ENCODE data around the gene TEX261.
"Not testable (repeated sequence)": the region's sequence is repeated elsewhere in the genome, so short reads cannot be mapped to it uniquely, and the experiment has no call there.

Gene TEX261

DNA sequence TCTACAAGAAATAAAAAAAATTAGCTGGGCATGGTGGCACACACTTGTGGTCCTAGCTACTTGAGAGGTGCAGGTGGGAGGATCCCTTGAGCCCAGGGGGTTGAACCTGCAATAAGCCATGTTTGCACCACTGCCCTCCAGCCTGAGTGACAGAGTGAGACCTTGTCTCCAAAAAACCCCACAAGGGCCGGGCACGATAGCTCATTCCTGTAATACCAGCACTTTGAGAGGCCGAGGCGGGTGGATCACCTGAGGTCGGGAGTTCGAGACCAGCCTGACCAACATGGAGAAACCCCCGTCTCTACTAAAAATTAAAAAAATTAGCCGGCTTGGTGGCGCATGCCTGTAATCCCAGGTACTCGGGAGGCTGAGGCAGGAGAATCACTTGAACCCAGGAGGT, 5.3 kb upstream of the TEX261 start:
- DNase-seq (ENCODE audit: low spot score): not testable (repeated sequence)

DNA sequence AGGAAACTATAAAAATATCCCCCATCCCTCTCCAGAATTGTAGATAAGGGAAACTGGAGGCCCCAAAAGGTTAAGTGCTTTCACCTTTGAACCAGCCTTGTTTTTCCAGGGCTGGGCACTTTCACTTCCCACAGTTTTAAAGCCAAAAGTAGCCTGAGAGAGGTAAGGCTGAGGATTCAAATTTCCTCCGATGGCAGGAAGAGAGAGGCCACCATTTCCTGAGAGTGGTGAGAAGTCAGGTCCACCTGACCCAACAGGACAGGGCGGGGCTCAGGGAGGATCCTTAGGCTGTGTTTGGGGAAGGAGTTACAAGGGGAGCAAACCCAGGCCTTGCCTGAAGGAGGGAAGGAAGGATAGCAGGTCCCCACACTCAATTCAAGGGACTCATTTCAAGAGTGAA, 4.7 kb upstream of the TEX261 start:
- no peak for DNase-seq (ENCODE audit: low spot score)

- DNase-seq (ENCODE audit: low spot score): not testable (repeated sequence)
Measured at GRCh38 chr2:70998885-70999284, 4.2 kb upstream of the TEX261 start.

DNA sequence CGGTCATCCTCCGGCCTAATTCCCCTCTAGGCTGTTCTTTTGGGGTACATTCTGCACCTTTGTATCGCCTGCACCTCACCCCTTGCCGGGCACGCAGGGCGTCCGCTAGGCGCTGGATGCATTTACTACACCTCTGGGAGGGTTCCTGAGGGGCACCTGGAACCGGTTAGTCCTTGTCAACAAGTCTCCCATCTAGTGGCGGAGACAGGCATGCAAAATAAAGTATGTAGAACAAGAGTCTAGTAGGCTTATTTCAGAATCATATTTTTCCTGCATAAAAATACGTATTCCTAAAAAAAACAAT, 705 bp upstream of the TEX261 start:
- peak; percentile 66 for DNase-seq (ENCODE audit: low spot score)

DNA sequence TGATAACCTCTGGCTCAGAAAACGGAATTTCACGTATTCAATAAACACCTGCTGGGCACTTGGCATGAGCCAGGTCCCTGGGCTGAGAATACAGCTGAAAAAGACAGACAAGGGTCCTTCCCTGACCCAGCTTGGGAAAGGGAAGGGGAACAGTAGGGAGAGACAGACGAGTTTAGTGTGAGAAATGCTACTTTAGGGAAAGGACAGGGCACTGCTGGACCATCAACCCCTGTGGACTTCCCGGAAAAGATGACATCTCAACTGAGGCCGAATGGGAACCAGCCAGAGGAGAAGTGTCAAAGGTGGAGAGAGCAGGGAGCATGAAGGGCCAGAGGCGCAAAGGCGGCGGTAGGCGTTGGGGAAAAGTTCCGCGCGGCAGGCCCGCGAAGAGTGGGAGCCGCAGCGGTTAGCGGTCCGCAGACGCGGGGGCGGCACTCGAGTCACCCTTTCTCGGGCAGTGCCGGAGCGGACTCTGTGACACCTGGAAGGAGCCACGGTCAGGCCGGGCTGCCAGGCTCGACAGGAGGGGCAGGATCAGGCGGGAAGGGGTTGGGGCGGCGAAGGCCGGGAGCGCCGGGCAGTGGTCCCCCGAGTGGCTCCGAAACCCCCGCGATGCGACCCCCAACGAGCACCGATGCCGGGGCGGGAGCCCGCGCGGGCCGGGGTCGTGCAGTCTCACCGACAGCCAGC, 519 bp downstream of the TEX261 start:
- no peak for DNase-seq (ENCODE audit: low spot score)

DNA sequence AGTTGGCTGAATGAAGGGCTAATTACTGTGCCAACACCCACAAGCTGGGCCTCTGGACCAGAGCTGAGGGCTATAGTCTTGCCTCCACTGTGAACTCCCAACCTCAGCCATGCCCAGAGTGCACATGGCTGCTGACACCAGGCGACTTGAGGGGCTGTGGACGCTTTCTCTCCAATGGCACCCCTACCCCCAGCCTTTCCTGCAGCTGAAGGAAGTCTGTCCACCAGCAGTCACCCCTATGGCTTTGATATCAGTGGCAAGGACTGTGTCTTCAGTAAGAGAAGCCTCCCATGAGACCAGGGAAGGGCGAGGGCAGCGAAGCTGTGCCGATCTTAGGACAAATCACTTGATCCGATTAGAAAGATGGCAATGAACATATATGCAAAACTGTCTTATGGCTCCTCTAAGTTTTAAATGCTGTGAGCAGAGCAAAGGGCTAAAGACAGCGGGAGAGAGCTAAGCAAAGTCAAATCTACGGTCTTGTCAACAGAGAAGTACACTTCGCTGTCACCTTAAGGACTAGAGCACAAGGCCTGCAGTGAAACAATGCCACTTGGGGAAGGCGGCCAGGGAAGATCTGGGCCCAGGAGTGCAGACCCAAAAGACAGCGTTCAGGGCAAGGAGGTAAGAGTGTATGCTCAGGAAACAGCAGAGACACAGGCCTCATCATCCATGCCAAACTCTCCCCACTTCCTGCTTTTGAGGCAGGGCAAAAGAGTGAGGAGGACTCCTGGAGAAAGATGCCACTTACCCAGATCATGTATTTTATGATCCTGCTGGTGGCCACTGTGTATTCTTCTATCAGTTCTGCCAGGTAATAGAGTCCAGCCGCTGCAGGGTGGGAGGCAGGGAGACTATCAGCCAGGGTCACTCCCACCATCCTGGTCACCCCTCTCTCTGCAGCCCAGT, 1.5 kb downstream of the TEX261 start:
- no peak for DNase-seq (ENCODE audit: low spot score)

DNA sequence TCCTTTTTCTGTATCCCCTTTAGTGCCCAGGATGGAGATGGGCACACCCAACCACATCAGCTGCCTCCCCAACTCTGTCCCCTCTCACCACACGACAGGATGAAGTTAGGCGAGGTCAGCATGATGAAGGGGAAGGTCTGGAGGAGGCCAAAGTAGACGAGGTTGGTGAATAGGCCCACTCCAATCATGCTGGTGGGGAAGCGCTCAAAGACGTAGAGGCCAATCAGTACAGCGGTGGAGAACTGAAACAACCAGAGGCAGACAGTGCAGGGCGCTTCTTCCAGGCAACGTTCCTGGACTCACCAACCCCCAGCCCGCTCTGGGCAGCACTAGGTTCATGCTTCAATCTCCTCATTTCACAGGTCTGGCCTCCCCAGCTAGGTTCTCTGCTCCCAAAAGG, 2.9 kb downstream of the TEX261 start:
- no peak for DNase-seq (ENCODE audit: low spot score)

DNA sequence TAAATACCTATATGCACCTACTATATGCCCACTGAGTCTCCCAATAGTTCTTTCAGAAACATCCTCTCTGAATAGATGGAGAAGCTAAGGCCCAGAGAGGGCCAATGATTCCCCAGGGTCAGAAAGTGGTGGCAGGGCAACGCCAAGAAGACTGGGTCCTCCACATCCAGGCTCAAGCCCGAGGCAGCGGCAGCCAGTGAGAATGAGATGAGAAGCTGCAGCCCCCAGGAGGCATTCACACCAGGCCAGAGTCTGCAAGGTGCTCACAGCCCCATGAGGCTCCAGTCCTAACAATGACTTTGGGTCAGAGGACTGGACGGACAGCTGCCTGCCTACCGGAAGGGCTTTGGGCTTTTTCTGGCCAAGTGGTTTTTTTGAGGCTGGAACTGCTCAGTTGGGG, 3.5 kb downstream of the TEX261 start:
- DNase-seq (ENCODE audit: low spot score): no peak

- no peak for DNase-seq (ENCODE audit: low spot score)
Measured at GRCh38 chr2:70990216-70990615, 4.5 kb downstream of the TEX261 start.

DNA sequence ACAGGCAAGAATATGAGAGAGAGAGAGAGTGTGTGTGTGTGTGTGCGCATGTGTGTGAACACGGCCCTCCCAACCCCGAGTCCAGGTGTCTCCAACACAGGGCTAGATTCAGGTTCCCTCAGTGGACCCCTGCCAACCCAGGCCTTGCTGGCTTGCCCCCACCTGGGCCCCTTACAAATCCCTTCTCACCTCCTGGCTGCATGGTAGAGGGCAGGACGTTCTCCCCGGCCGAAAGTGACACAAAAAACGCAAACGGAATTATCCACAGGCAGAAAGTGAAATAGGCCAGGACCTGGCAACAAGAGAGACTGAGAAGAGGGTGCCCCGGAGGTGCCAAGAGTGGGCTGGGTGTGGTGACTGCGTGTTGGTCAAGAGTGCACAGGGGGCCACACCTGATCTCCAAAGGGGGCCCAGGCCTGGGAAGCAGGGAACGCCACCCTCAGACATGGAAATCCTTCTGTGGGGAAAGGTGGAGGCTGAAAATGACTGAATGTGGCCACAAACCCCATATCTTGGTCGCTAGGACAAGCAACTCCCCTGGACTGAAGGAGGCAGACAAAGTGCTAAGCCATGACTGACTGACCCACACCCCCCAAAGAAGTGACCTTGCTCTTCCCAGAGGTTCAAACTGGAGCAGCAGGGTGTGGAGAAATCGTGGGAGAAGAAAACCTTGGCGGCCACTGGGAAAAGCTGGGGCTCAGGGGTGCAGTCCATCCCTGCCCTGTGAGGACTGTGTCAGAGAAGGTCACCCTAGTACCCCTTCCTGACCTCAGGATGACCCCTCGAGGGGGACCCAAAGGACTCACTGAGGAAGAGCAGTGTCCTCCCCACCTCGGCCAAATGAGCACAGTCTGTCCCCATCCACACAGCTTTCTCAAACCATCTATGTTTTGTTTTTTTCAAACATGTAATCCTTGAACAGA, 5.7 kb downstream of the TEX261 start:
- DNase-seq (ENCODE audit: low spot score): no peak

DNA sequence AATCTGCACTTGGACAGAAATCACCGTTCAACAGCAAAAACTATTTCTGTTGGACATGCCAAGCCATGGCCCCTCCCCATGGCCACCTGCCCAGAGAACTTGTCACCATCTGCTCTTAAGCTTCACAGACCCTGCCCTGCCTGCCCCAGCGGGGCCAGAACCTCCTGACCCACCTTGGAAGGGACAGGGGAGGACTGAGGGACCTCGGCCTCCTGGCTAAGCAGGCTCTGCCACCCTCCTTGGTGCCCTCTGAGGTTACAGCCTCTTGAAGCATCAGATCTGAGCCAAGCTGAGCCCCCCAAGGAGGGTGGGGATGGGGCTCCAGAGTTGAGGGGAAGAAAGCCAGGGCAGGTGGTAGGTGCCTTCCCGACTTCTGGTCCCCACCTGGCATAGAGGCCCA, 6.5 kb downstream of the TEX261 start:
- no peak for DNase-seq (ENCODE audit: low spot score)

DNA sequence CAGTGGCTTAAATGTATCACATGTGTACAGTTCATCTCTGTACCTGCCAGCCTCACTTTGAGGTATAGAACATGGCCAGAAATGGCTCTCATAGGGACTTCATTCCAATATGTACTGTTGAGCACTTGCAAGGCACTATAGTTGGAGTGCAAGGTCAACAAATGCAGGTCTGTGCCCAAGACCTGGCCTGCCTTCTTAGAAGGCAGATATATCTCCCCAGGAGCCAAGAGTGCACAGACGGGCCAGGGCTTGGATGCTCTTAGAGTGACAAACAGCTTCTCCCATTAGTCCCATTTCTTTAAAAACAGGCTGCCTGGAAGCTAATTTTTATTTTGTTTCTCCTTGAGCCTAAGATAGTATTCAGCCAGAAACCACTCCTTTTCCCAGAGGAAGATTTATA, 7.3 kb downstream of the TEX261 start:
- no peak for DNase-seq (ENCODE audit: low spot score)

- DNase-seq (ENCODE audit: low spot score): no peak
Measured at GRCh38 chr2:70986499-70987189, 8.0 kb downstream of the TEX261 start.

DNA sequence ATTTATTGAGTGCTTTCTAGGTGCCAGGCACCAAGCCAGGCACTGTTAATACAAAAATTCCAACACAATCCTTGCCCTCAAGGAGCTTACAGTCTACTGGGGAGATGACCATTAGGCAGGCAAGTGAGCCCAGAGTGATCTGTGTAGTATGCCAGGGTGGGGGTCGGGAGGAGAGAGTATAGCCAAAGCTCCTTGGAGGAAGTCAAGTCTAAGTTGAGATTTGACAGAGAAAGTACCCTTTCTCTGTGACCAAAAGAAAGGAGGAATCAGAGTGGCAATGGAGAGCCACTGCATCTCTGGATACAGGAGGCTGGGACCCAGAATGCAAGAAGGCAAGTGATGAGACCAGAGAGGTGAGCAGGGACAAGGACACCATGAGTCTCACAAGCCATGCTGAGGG, 8.7 kb downstream of the TEX261 start:
- no peak for DNase-seq (ENCODE audit: low spot score)

DNA sequence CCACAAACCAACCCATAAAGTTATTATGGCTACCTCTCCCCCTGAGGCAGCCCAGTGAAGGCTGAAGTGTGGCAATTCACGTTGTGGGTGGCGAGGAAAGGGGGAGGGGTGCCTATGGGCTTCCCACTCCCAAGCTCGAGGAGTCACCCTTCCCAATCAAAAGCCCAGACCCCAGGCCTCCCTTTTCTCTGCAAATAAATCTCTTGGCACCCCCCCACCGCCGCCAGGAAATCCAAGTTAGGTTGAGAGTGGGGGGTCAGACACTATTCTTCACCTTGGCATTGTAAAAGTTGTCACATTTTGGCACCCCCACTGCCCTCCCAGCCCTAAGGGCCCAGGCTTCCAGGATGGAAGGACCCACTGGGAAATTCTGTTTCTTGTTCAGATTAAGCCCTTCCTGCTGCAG, 9.4 kb downstream of the TEX261 start:
- DNase-seq (ENCODE audit: low spot score): no peak

DNA sequence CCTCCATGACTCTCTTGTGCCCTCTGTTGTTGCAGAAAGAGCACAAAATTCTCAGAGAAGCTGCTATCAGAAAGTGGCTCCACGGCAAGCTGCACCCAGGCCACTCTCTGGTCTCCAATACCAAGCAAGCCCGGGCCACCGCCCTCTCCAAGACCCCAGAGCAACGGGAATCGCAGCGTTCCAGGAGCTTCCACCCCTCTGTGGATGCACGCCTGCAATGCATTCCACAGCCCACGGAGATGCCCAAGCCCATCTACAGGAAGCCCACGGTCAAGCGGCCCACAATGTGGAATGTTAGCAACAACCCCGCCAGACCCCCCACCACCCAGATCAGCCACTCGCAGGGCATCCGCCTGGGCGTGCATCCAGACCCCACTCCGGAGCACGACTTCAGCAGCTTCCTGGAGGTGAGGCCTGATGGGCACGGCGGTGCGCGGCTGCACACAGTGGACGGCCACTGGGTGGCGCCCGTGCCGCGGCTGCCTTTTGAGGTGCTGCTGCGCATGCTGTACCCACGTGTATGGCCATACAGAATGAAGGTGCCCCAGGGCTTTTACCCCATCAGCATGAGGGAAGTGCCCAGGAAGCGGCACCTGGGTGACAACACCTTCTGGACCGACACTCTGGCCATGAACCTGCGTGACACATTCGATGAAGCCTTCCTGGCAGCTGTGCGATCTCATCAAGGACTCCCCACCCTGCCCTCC, 9.9 kb downstream of the TEX261 start:
- peak; percentile 79 for DNase-seq (ENCODE audit: low spot score)

- DNase-seq (ENCODE audit: low spot score): no peak
Measured at GRCh38 chr2:70984228-70984575, 10.5 kb downstream of the TEX261 start.

GRCh38 chr2:70983506-70984227, 11.0 kb downstream of the TEX261 start:
- DNase-seq (ENCODE audit: low spot score): no peak

DNA sequence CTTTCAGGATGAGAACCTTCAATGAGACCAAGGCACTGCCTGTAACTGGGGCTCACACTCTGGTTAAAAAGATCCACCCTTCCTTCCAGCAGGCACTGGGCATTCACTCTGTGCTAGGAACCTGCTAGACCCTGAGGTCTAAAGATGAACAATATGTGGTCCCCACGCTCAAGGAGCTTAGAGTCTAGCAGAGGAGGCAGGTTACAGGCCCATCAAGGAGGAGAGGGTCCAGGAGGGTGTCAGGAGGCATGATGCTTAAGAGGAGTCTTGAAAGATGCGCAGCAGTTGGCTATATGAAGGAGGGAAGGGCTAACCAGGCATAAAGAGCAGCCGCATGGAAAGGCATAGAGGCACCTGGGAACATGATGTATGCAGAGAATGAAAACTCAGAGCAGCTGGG, 11.7 kb downstream of the TEX261 start:
- no peak for DNase-seq (ENCODE audit: low spot score)

DNA sequence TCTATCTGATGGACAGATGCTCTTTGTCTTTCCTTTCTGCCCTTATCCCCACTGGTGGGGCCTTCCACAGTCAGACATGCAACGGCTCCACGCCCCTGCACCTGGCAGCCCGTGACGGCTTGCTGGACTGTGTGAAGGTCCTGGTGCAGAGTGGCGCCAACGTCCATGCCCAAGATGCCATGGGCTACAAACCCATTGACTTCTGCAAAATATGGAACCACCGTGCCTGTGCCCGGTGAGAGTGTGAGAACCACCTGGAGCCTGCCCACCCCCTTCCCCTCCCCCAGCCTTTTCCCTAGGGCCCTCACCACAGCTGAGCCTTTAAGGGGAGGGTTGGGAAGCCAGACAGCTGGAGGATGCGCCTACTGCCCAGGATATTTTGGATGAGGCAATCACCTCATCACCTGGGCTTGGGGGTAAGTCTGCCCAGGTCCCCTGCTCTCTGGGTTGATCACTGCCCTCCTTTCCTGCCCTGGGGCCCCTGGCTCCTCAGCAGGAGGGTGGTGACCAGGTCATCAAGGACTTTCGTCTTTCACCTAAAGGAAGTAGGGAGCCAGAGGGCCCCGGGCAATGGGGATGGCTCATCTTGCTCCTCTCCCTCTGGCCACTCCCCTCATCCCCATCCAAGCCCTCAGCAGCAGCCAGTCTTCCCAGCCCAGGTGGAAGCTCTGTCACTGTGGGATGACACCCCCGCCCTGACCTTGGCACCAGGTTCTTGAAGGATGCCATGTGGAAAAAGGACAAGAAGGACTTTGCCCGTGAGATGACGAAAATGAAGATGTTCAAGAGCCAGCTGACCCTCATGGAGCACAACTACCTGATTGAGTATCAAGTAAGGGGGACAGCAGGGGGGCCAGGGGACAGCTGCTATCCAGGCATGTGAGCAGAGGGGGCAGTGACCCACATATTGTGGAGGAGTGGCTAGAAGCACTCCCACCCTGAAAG, 12.5 kb downstream of the TEX261 start:
- no peak for DNase-seq (ENCODE audit: low spot score)
